ENCODE data around the gene VAMP7.

VAMP7 gene

GRCh38 chrX:155949098-155949497 lies 68.0 kb downstream of the VAMP7 start:
- Histone ChIP-seq H3K4me3 (ENCODE audit: low read length) (no peak overlapping the region), H3K9me3 (ENCODE audit: low read length) (no peaks in the 10 kb centered on the region), H3K27me3 (ENCODE audit: insufficient read depth, low read length) (no peaks in the 10 kb centered on the region), H3K36me3 (ENCODE audit: insufficient read depth, low read length) (no peaks in the 10 kb centered on the region), H3K4me1 (ENCODE audit: insufficient read depth, low read length) (no peaks in the 10 kb centered on the region), H2AFZ (ENCODE audit: low read depth, low read length) (no peak overlapping the region)

GRCh38 chrX:155951237-155951789 lies 70.2 kb downstream of the VAMP7 start:
- H2AFZ ChIP-seq (ENCODE audit: low read depth, low read length): no peak overlapping the region
- no peaks in the 10 kb centered on the region for H3K4me1 ChIP-seq (ENCODE audit: insufficient read depth, low read length)
- H3K36me3 ChIP-seq (ENCODE audit: insufficient read depth, low read length): no peaks in the 10 kb centered on the region
- H3K9me3 ChIP-seq (ENCODE audit: low read length): no peaks in the 10 kb centered on the region
- no peak overlapping the region for H3K4me3 ChIP-seq (ENCODE audit: low read length)
- H3K27me3 ChIP-seq (ENCODE audit: insufficient read depth, low read length): no peaks in the 10 kb centered on the region

- Histone ChIP-seq H3K4me1 (ENCODE audit: insufficient read depth, low read length) (no peaks in the 10 kb centered on the region), H3K9me3 (ENCODE audit: low read length) (no peaks in the 10 kb centered on the region)
Observed at GRCh38 chrX:155953055-155953454, 71.9 kb downstream of the VAMP7 start.

GRCh38 chrX:155954793-155955192 lies 73.6 kb downstream of the VAMP7 start:
- H3K9me3 ChIP-seq (ENCODE audit: low read length): no peaks in the 10 kb centered on the region
- no peaks in the 10 kb centered on the region for H3K36me3 ChIP-seq (ENCODE audit: insufficient read depth, low read length)
- H3K4me1 ChIP-seq (ENCODE audit: insufficient read depth, low read length): no peaks in the 10 kb centered on the region
- H3K4me3 ChIP-seq (ENCODE audit: low read length): no peak overlapping the region
- peaks cover 3% of the 10 kb centered on the region for H3K27me3 ChIP-seq (ENCODE audit: insufficient read depth, low read length)
- no peak overlapping the region for H2AFZ ChIP-seq (ENCODE audit: low read depth, low read length)

More at GRCh38 chrX:155953055-155953454, 71.9 kb downstream of the VAMP7 start:
- no peaks in the 10 kb centered on the region for H3K27me3 ChIP-seq (ENCODE audit: insufficient read depth, low read length)
- H3K36me3 ChIP-seq (ENCODE audit: insufficient read depth, low read length): no peaks in the 10 kb centered on the region
- H2AFZ ChIP-seq (ENCODE audit: low read depth, low read length): no peak overlapping the region
- no peak overlapping the region for H3K4me3 ChIP-seq (ENCODE audit: low read length)

- Histone ChIP-seq H3K36me3 (ENCODE audit: insufficient read depth, low read length) (no peaks in the 10 kb centered on the region), H2AFZ (ENCODE audit: low read depth, low read length) (no peak overlapping the region), H3K4me3 (ENCODE audit: low read length) (no peak overlapping the region), H3K9me3 (ENCODE audit: low read length) (no peaks in the 10 kb centered on the region), H3K4me1 (ENCODE audit: insufficient read depth, low read length) (no peaks in the 10 kb centered on the region), H3K27me3 (ENCODE audit: insufficient read depth, low read length) (peaks cover 3% of the 10 kb centered on the region)
Observed at GRCh38 chrX:155956099-155956498, 75.0 kb downstream of the VAMP7 start.

GRCh38 chrX:155956649-155957048 lies 75.5 kb downstream of the VAMP7 start:
- peaks cover 5% of the 10 kb centered on the region for H3K27me3 ChIP-seq (ENCODE audit: insufficient read depth, low read length)
- H3K36me3 ChIP-seq (ENCODE audit: insufficient read depth, low read length): no peaks in the 10 kb centered on the region
- no peak overlapping the region for H2AFZ ChIP-seq (ENCODE audit: low read depth, low read length)
- H3K9me3 ChIP-seq (ENCODE audit: low read length): no peaks in the 10 kb centered on the region
- no peak overlapping the region for H3K4me3 ChIP-seq (ENCODE audit: low read length)
- H3K4me1 ChIP-seq (ENCODE audit: insufficient read depth, low read length): no peaks in the 10 kb centered on the region

GRCh38 chrX:155957843-155958242 lies 76.7 kb downstream of the VAMP7 start:
- Histone ChIP-seq H3K4me1 (ENCODE audit: insufficient read depth, low read length) (no peaks in the 10 kb centered on the region), H3K9me3 (ENCODE audit: low read length) (no peaks in the 10 kb centered on the region)

GRCh38 chrX:155959018-155959587 lies 78.0 kb downstream of the VAMP7 start:
- H3K9me3 ChIP-seq (ENCODE audit: low read length): no peaks in the 10 kb centered on the region
- no peak overlapping the region for H2AFZ ChIP-seq (ENCODE audit: low read depth, low read length)
- no peak overlapping the region for H3K4me3 ChIP-seq (ENCODE audit: low read length)

More at GRCh38 chrX:155957843-155958242, 76.7 kb downstream of the VAMP7 start:
- H3K4me3 ChIP-seq (ENCODE audit: low read length): no peak overlapping the region
- H2AFZ ChIP-seq (ENCODE audit: low read depth, low read length): no peak overlapping the region
- peaks cover 8% of the 10 kb centered on the region for H3K27me3 ChIP-seq (ENCODE audit: insufficient read depth, low read length)
- H3K36me3 ChIP-seq (ENCODE audit: insufficient read depth, low read length): no peaks in the 10 kb centered on the region

GRCh38 chrX:155962906-155963305 lies 81.8 kb downstream of the VAMP7 start:
- no peaks in the 10 kb centered on the region for H3K36me3 ChIP-seq (ENCODE audit: insufficient read depth, low read length)
- H3K4me1 ChIP-seq (ENCODE audit: insufficient read depth, low read length): no peaks in the 10 kb centered on the region
- H3K4me3 ChIP-seq (ENCODE audit: low read length): no peak overlapping the region
- H3K9me3 ChIP-seq (ENCODE audit: low read length): no peaks in the 10 kb centered on the region
- H3K27me3 ChIP-seq (ENCODE audit: insufficient read depth, low read length): peaks cover 8% of the 10 kb centered on the region
- no peak overlapping the region for H2AFZ ChIP-seq (ENCODE audit: low read depth, low read length)

More at GRCh38 chrX:155959018-155959587, 78.0 kb downstream of the VAMP7 start:
- no peaks in the 10 kb centered on the region for H3K36me3 ChIP-seq (ENCODE audit: insufficient read depth, low read length)
- H3K4me1 ChIP-seq (ENCODE audit: insufficient read depth, low read length): no peaks in the 10 kb centered on the region
- H3K27me3 ChIP-seq (ENCODE audit: insufficient read depth, low read length): peaks cover 8% of the 10 kb centered on the region

GRCh38 chrX:155966876-155967275 lies 85.7 kb downstream of the VAMP7 start:
- Histone ChIP-seq H3K36me3 (ENCODE audit: insufficient read depth, low read length) (no peaks in the 10 kb centered on the region), H3K27me3 (ENCODE audit: insufficient read depth, low read length) (peaks cover under 1% of the 10 kb centered on the region), H3K4me3 (ENCODE audit: low read length) (no peak overlapping the region), H3K4me1 (ENCODE audit: insufficient read depth, low read length) (no peaks in the 10 kb centered on the region), H2AFZ (ENCODE audit: low read depth, low read length) (no peak overlapping the region), H3K9me3 (ENCODE audit: low read length) (no peaks in the 10 kb centered on the region)

- Histone ChIP-seq H3K9me3 (ENCODE audit: low read length) (no peaks in the 10 kb centered on the region), H2AFZ (ENCODE audit: low read depth, low read length) (no peak overlapping the region), H3K27me3 (ENCODE audit: insufficient read depth, low read length) (no peaks in the 10 kb centered on the region), H3K4me3 (ENCODE audit: low read length) (no peak overlapping the region), H3K4me1 (ENCODE audit: insufficient read depth, low read length) (no peaks in the 10 kb centered on the region), H3K36me3 (ENCODE audit: insufficient read depth, low read length) (no peaks in the 10 kb centered on the region)
Observed at GRCh38 chrX:155967653-155968325, 86.6 kb downstream of the VAMP7 start.

- H3K36me3 ChIP-seq (ENCODE audit: insufficient read depth, low read length): no peaks in the 10 kb centered on the region
- H3K4me3 ChIP-seq (ENCODE audit: low read length): no peak overlapping the region
- H3K9me3 ChIP-seq (ENCODE audit: low read length): no peaks in the 10 kb centered on the region
- H2AFZ ChIP-seq (ENCODE audit: low read depth, low read length): no peak overlapping the region
- no peaks in the 10 kb centered on the region for H3K27me3 ChIP-seq (ENCODE audit: insufficient read depth, low read length)
- no peaks in the 10 kb centered on the region for H3K4me1 ChIP-seq (ENCODE audit: insufficient read depth, low read length)
Observed at GRCh38 chrX:155968326-155968661, 87.1 kb downstream of the VAMP7 start.

- Histone ChIP-seq H2AFZ (ENCODE audit: low read depth, low read length) (no peak overlapping the region), H3K27me3 (ENCODE audit: insufficient read depth, low read length) (no peaks in the 10 kb centered on the region)
Observed at GRCh38 chrX:155968791-155969190, 87.6 kb downstream of the VAMP7 start.

More at GRCh38 chrX:155968791-155969190, 87.6 kb downstream of the VAMP7 start:
- no peaks in the 10 kb centered on the region for H3K36me3 ChIP-seq (ENCODE audit: insufficient read depth, low read length)
- H3K9me3 ChIP-seq (ENCODE audit: low read length): no peaks in the 10 kb centered on the region
- H3K4me1 ChIP-seq (ENCODE audit: insufficient read depth, low read length): no peaks in the 10 kb centered on the region
- H3K4me3 ChIP-seq (ENCODE audit: low read length): no peak overlapping the region

All from neuron (in vitro differentiated cells).